Naive thymus-derived CD8-positive, alpha-beta T cell (primary cell): ENCODE results near the gene LBP. TPM values are rescaled to one million over a fixed set of nuclear protein-coding genes. Genes with fewer than 3 reads are reported as not detected.
"Not testable (repeated sequence)": the region's sequence is repeated elsewhere in the genome, so short reads cannot be mapped to it uniquely, and the experiment has no call there.

Experiments used
- ATAC-seq, 2 donors: fragments of 150-1000 bp; cut with Tn5 transposase in 1 of 2; sonication (Bioruptor Pico), chemical (Tn5 transposase) in 1 of 2; 1 replicate in 1 of 2; 2 replicates in 1 of 2; pipeline ENCODE4 v1.10.0; 2021; ENCODE audit warnings: mild to moderate bottlenecking in 2 of 2, moderate library complexity in 2 of 2
- POLR2A ChIA-PET: fragments of 350-600 bp; sonication (Branson Sonifier 250); formaldehyde crosslinking; loops from one replicate; lab custom pipeline; 2021; ENCODE audit warnings: antibody characterized with exemption; lab: Charles Lee
- DNase-seq, 10 donors: peaks; one replicate each; pipeline versions ENCODE4 v3.0.0 to v3.0.0-alpha.2; 2020 to 2022
- H3K27ac Mint-ChIP-seq, 10 donors: one replicate each; pipeline ENCODE4 v1.8.0; 2020 to 2022; ENCODE audit warnings: mild to moderate bottlenecking in 10 of 10, mixed read lengths in 10 of 10, moderate library complexity in 4 of 10, inconsistent platforms in 1 of 10
- H3K27me3 Mint-ChIP-seq, 5 donors: one replicate each; pipeline ENCODE4 v1.8.0; 2021 to 2022; ENCODE audit warnings: mixed read lengths in 5 of 5
- H3K36me3 Mint-ChIP-seq, 3 donors: one replicate each; pipeline ENCODE4 v1.8.0; 2020 to 2022; ENCODE audit warnings: mixed read lengths in 3 of 3, mild to moderate bottlenecking in 2 of 3, inconsistent platforms in 1 of 3
- H3K4me1 Mint-ChIP-seq, 4 donors: one replicate each; pipeline ENCODE4 v1.8.0; 2021 to 2022; ENCODE audit warnings: mixed read lengths in 4 of 4
- H3K4me3 Mint-ChIP-seq, 10 donors: one replicate each; pipeline ENCODE4 v1.8.0; 2020 to 2022; ENCODE audit warnings: mild to moderate bottlenecking in 10 of 10, mixed read lengths in 10 of 10, moderate library complexity in 6 of 10, inconsistent platforms in 1 of 10
- H3K9me3 Mint-ChIP-seq, 9 donors: one replicate each; pipeline ENCODE4 v1.8.0; 2020 to 2022; ENCODE audit warnings: mixed read lengths in 9 of 9, mild to moderate bottlenecking in 3 of 9, inconsistent platforms in 1 of 9, moderate library complexity in 1 of 9
- polyA plus RNA-seq, 3 donors: library from polyadenylated mRNA; unstranded; fragments of 300-500 nt; fragmentation: Illumina TruSeq; gene quantifications; one replicate each; pipeline ENCODE4 v1.2.3, GENCODE V29; 2021
- total RNA-seq, 8 experiments: library from RNA in 2 of 8; stranded (reverse) in 2 of 8; gene quantifications; one replicate each; pipeline ENCODE4 v1.2.3 and lab custom pipeline; 2021 to 2026

LBP gene
- total and polyA plus RNA-seq, 5 experiments from 2014 or later: not detected

GRCh38 chr20:38325167-38325566, 21.1 kb upstream of the LBP start:
- Mint-ChIP-seq H3K27ac (no peak overlapping the region), H3K9me3 (peaks cover 0 to 4% (median 0%) of the 10 kb centered on the region in 9 donors), H3K27me3 (peaks cover 21 to 40% (median 24%) of the 10 kb centered on the region in 5 donors), H3K4me1 (no peaks in the 10 kb centered on the region), H3K36me3 (no peaks in the 10 kb centered on the region), H3K4me3 (no peak overlapping the region)
- POLR2A ChIA-PET: no interaction called here
- no peak for DNase-seq
- no peak for ATAC-seq

DNA sequence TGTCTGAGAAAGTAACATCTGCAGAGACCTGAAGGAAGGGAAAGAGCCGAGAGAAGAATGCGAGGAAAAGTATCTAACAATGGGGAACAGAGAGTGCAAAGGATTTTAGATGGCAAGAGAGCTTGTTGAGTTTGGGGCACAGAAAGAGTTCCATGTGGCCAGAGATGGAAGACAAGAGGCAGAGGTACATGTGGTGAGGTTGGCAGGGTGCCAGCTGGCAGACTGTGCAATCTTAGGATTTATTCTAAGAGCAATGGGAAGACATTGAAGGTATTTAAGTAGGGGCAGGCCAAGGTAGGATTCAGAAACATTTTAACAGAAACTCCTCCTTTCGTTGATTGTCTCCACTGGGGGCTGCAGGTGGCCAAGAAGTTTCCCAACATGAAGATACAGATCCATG, 20.4 kb upstream of the LBP start:
- no peak for ATAC-seq
- H3K27ac Mint-ChIP-seq: no peak overlapping the region

GRCh38 chr20:38326309-38326708, 20.0 kb upstream of the LBP start:
- no peak for DNase-seq
- no peaks in the 10 kb centered on the region for H3K4me1 Mint-ChIP-seq
- POLR2A ChIA-PET: no interaction called here
- ATAC-seq: no peak
- no peaks in the 10 kb centered on the region for H3K36me3 Mint-ChIP-seq
- H3K27me3 Mint-ChIP-seq: peaks cover 18 to 36% (median 21%) of the 10 kb centered on the region in 5 donors
- peaks cover 0 to 4% (median 0%) of the 10 kb centered on the region in 9 donors for H3K9me3 Mint-ChIP-seq
- H3K27ac Mint-ChIP-seq: no peak overlapping the region
- H3K4me3 Mint-ChIP-seq: no peak overlapping the region

More for the DNA sequence above, 20.4 kb upstream of the LBP start:
- H3K4me3 Mint-ChIP-seq: no peak overlapping the region
- peaks cover 0 to 4% (median 0%) of the 10 kb centered on the region in 9 donors for H3K9me3 Mint-ChIP-seq
- no peak for DNase-seq
- H3K4me1 Mint-ChIP-seq: no peaks in the 10 kb centered on the region
- H3K27me3 Mint-ChIP-seq: peaks cover 18 to 38% (median 22%) of the 10 kb centered on the region in 5 donors
- H3K36me3 Mint-ChIP-seq: no peaks in the 10 kb centered on the region
- POLR2A ChIA-PET: no interaction called here

DNA sequence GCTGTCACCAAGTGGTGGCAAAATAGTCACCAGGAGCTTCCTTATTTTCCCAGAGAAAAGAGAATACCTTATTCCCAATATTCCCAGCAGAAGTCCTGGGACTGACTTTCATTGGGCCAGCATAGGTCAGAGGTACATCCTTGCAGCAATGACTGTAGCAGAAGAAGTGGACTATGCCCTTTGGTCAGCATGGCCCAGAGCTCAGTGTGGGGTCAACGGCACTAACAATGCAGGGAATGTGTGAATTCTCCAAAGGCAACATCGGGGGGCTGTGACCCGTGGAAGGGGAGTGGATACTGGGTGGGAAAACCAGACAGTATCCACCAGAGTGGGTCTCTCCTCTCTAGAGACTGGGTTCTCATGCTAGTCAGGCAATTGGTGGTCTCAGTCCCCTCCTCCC, 15.6 kb upstream of the LBP start:
- no peak for ATAC-seq
- DNase-seq: no peak
- Mint-ChIP-seq H3K9me3 (peaks cover 0 to 3% (median 0%) of the 10 kb centered on the region in 9 donors), H3K36me3 (no peaks in the 10 kb centered on the region), H3K4me3 (no peak overlapping the region), H3K27me3 (peaks cover 15 to 39% (median 26%) of the 10 kb centered on the region in 5 donors), H3K4me1 (no peaks in the 10 kb centered on the region), H3K27ac (no peak overlapping the region)
- POLR2A ChIA-PET: no interaction called here

DNA sequence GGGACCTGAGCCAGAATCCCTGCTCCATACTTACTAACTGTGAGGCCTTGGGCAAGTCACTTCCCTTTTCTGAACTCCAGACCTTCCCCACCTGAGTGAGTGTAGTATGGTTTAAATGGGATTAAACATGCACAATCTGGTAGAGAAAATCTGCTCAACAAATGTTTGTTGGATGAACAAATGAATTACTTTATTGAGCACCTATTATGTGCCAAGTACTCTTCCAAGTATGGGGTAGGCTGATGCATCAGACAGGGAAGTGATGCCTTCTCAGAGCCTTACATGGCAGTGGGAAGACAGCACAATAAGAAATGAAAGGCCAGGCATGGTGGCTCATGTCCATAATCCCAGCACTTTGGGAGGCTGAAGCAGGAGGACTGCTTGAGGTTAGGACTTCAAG, 15.0 kb upstream of the LBP start:
- H3K4me1 Mint-ChIP-seq: no peaks in the 10 kb centered on the region
- no peak overlapping the region for H3K4me3 Mint-ChIP-seq
- DNase-seq (no peak), ATAC-seq (no peak)
- POLR2A ChIA-PET: no interaction called here
- no peaks in the 10 kb centered on the region for H3K36me3 Mint-ChIP-seq
- no peak overlapping the region for H3K27ac Mint-ChIP-seq
- peaks cover 13 to 45% (median 29%) of the 10 kb centered on the region in 5 donors for H3K27me3 Mint-ChIP-seq
- H3K9me3 Mint-ChIP-seq: no peaks in the 10 kb centered on the region

- Mint-ChIP-seq H3K27me3 (peaks cover 11 to 51% (median 32%) of the 10 kb centered on the region in 5 donors), H3K36me3 (no peaks in the 10 kb centered on the region), H3K4me1 (no peaks in the 10 kb centered on the region), H3K4me3 (no peak overlapping the region), H3K9me3 (peaks cover 0 to 4% (median 0%) of the 10 kb centered on the region in 9 donors), H3K27ac (no peak overlapping the region)
- DNase-seq (no peak), ATAC-seq (no peak)
- POLR2A ChIA-PET: no interaction called here
These were observed 14.5 kb upstream of the LBP start for GRCh38 chr20:38331814-38332213.

DNA sequence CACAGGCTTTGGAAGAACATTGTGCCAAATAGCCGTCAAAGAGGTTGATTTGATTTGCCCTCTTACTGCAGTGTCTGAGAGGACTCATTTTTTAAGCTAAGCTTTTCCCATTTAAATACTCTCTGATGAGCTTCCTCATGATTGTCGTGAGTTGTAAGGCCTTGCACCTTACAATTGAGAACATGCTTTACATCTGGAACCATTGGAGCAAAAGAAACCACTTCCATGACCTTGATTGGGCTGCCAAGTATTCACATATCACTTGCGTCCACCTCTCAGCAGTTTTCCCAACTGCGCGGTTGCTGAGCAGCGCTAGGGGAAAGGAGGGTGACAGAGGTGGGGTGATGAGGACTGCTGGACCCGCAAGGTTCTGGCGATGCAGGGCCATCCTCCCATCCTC, 12.3 kb upstream of the LBP start:
- H3K4me1 Mint-ChIP-seq: no peaks in the 10 kb centered on the region
- peaks cover 18 to 57% (median 25%) of the 10 kb centered on the region in 5 donors for H3K27me3 Mint-ChIP-seq
- no peak for ATAC-seq
- peaks cover 0 to 7% (median 0%) of the 10 kb centered on the region in 3 donors for H3K36me3 Mint-ChIP-seq
- no peak overlapping the region for H3K27ac Mint-ChIP-seq
- POLR2A ChIA-PET: no interaction called here
- no peak for DNase-seq
- no peak overlapping the region for H3K4me3 Mint-ChIP-seq
- peaks cover 2 to 18% (median 7%) of the 10 kb centered on the region in 9 donors for H3K9me3 Mint-ChIP-seq

DNA sequence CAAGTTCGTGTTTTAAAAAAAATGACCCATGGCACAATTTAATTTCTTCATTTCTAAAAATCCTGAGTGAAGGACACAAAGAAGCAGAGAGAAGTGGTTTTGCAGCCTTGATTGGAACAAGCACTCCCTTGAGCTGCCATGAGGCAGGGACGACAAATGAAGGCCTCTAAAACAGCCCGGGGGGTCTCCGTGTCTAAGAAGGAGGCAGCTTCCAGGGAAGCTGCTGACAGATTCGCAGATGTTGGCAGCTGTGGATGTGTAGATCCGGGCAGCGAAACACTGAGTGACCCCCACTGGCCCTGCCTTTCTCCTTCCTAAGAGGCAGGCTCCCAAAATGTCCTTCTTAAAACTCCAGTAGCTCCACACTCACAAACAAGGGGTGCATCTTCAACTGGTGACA, 9.6 kb upstream of the LBP start:
- Mint-ChIP-seq H3K4me1 (no peaks in the 10 kb centered on the region), H3K27ac (no peak overlapping the region), H3K9me3 (peaks cover 2 to 22% (median 11%) of the 10 kb centered on the region in 9 donors), H3K4me3 (no peak overlapping the region), H3K27me3 (peaks cover 17 to 45% (median 24%) of the 10 kb centered on the region in 5 donors), H3K36me3 (peaks cover 0 to 7% (median 0%) of the 10 kb centered on the region in 3 donors)
- no peak for DNase-seq
- no peak for ATAC-seq
- POLR2A ChIA-PET: no interaction called here

- DNase-seq: no peak
- peaks cover 17 to 42% (median 20%) of the 10 kb centered on the region in 5 donors for H3K27me3 Mint-ChIP-seq
These were observed 8.6 kb upstream of the LBP start for GRCh38 chr20:38337561-38338140.

DNA sequence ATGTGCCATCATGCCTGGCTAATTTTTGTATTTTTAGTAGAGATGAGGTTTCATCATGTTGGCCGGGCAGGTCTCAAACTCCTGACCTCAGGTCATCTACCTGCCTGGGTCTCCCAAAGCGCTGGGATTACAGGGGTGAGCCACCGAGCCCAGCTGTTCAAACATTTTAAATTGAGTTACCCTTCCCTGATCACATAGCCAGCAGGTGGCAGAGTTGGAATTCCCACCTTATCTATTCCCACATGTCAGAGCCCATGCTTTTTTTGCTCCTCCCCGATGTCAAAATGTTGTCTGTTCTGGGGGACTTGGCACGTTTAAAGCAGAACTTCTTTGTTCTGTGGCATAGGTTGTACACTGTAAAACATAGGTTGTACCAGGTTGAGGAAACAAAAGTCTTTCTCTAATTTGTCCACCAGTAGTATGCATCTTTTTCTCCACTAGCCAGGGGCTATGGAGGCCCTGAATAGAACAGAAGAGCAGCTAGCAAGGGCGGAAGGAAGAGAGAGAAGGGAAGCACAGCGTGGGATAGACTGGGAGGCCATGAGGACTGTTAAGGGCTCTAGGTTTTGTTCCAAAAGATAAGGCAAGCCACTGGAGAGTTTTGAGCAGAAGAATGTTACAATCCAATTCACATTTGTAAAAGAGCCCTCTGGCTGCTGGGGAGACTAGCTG, 7.3 kb upstream of the LBP start:
- Mint-ChIP-seq H3K4me3 (no peak overlapping the region), H3K27me3 (peaks cover 17 to 40% (median 20%) of the 10 kb centered on the region in 5 donors), H3K4me1 (no peaks in the 10 kb centered on the region), H3K9me3 (peaks cover 2 to 22% (median 11%) of the 10 kb centered on the region in 9 donors), H3K27ac (peak overlapping the region in 2 of 10 donors; percentile 43 to 64), H3K36me3 (peaks cover 0 to 7% (median 0%) of the 10 kb centered on the region in 3 donors)
- DNase-seq (no peak), ATAC-seq (no peak)
- POLR2A ChIA-PET: no interaction called here

More at GRCh38 chr20:38337561-38338140, 8.6 kb upstream of the LBP start:
- ATAC-seq: no peak
- Mint-ChIP-seq H3K9me3 (peaks cover 2 to 22% (median 11%) of the 10 kb centered on the region in 9 donors), H3K4me3 (no peak overlapping the region), H3K4me1 (no peaks in the 10 kb centered on the region), H3K27ac (no peak overlapping the region), H3K36me3 (peaks cover 0 to 7% (median 0%) of the 10 kb centered on the region in 3 donors)
- POLR2A ChIA-PET: no interaction called here

- H3K4me1 Mint-ChIP-seq, POLR2A ChIA-PET, ATAC-seq, H3K36me3 Mint-ChIP-seq, H3K4me3 Mint-ChIP-seq, DNase-seq, H3K27ac Mint-ChIP-seq: not testable (repeated sequence)
- H3K27me3 Mint-ChIP-seq: peaks cover 16 to 40% (median 20%) of the 10 kb centered on the region in 5 donors
- peaks cover 2 to 22% (median 11%) of the 10 kb centered on the region in 9 donors for H3K9me3 Mint-ChIP-seq
These were observed 6.8 kb upstream of the LBP start for GRCh38 chr20:38339521-38339896.

- H3K4me3 Mint-ChIP-seq: no peak overlapping the region
- H3K9me3 Mint-ChIP-seq: peaks cover 2 to 22% (median 11%) of the 10 kb centered on the region in 9 donors
- H3K36me3 Mint-ChIP-seq: peaks cover 0 to 7% (median 0%) of the 10 kb centered on the region in 3 donors
- ATAC-seq (no peak), DNase-seq (no peak)
- H3K4me1 Mint-ChIP-seq: no peaks in the 10 kb centered on the region
- no peak overlapping the region for H3K27ac Mint-ChIP-seq
- peaks cover 14 to 40% (median 20%) of the 10 kb centered on the region in 5 donors for H3K27me3 Mint-ChIP-seq
- POLR2A ChIA-PET: no interaction called here
These were observed 6.3 kb upstream of the LBP start for GRCh38 chr20:38339997-38340396.

DNA sequence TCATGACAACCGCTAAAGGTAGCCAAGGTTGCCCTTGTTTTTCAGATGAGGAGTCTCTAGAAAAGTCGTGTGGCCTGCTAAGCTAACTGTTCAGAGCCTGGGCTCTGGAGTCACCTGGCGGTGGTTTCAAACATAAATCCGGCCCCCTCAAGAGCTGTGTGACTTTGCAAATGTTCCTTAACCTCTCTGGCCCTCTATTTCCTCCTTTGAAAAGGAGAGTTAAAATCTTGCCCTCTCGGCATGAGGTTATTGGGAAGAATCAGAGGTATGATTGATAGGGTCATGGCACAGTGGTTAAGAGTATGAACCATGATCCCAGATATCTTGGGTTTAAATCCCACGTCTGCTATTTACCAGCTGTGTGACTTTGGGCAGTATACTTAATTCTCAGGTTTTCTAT, 5.6 kb upstream of the LBP start:
- ATAC-seq: no peak
- peaks cover 16 to 35% (median 20%) of the 10 kb centered on the region in 5 donors for H3K27me3 Mint-ChIP-seq
- no peak overlapping the region for H3K27ac Mint-ChIP-seq
- H3K9me3 Mint-ChIP-seq: peaks cover 2 to 22% (median 11%) of the 10 kb centered on the region in 9 donors
- peaks cover 0 to 7% (median 0%) of the 10 kb centered on the region in 3 donors for H3K36me3 Mint-ChIP-seq
- POLR2A ChIA-PET: no interaction called here
- no peak overlapping the region for H3K4me3 Mint-ChIP-seq
- no peak for DNase-seq
- H3K4me1 Mint-ChIP-seq: no peaks in the 10 kb centered on the region
